BLaER1 treated with 17β-estradiol and CSF1 and Interleukin-3, amounts not matched to agents 10 nM and 100 nM (cell line): ENCODE data around the gene WWOX.

Experiments used
- H3K27ac ChIP-seq, 11 experiments: shearing (Covaris generic); formaldehyde crosslinking; 2 replicates each; pipeline ENCODE4 v1.8.1; 2022
- H3K27me3 ChIP-seq, 11 experiments: shearing (Covaris generic); formaldehyde crosslinking; 2 replicates each; pipeline ENCODE4 v1.8.1; 2022
- H3K36me3 ChIP-seq, 11 experiments: shearing (Covaris generic); formaldehyde crosslinking; 2 replicates each; pipeline ENCODE4 v1.8.1; 2022
- H3K4me1 ChIP-seq, 10 experiments: shearing (Covaris generic); formaldehyde crosslinking; 2 replicates each; pipeline ENCODE4 v1.8.1; 2022
- H3K4me2 ChIP-seq, 11 experiments: shearing (Covaris generic); formaldehyde crosslinking; 2 replicates each; pipeline ENCODE4 v1.8.1; 2022
- H3K4me3 ChIP-seq, 10 experiments: shearing (Covaris generic); formaldehyde crosslinking; 2 replicates each; pipeline ENCODE4 v1.8.1; 2022
- H3K9ac ChIP-seq, 11 experiments: shearing (Covaris generic); formaldehyde crosslinking; 2 replicates each; pipeline ENCODE4 v1.8.1; 2022
- H3K9me3 ChIP-seq, 11 experiments: shearing (Covaris generic); formaldehyde crosslinking; replicated peaks in 1 of 11; 2 replicates each; pipeline ENCODE4 v1.8.1; 2022
- H4K20me1 ChIP-seq, 11 experiments: shearing (Covaris generic); formaldehyde crosslinking; 2 replicates each; pipeline ENCODE4 v1.8.1; 2022
- Cebpa-rat ChIP-seq, 11 experiments: shearing (Covaris generic); IDR thresholded peaks; 2 replicates each; pipeline ENCODE4 v1.8.1; 2022

Gene WWOX

GRCh38 chr16:78487471-78487870 is 388.0 kb downstream of the WWOX start:
- no peaks in the 10 kb centered on the region for H3K4me1 ChIP-seq
- H3K27ac ChIP-seq: no peak overlapping the region
- no peaks in the 10 kb centered on the region for H3K27me3 ChIP-seq
- H3K4me3 ChIP-seq: no peak overlapping the region
- H3K36me3 ChIP-seq: no peaks in the 10 kb centered on the region
- no peak for TF ChIP-seq Cebpa-rat (IDR thresholded peaks at IDR 0.05)
- no peak overlapping the region for H3K9ac ChIP-seq
- H3K9me3 ChIP-seq: no peaks in the 10 kb centered on the region
- H4K20me1 ChIP-seq: no peaks in the 10 kb centered on the region
- H3K4me2 ChIP-seq: no peak overlapping the region

GRCh38 chr16:78489072-78489471 is 389.6 kb downstream of the WWOX start:
- no peaks in the 10 kb centered on the region for H4K20me1 ChIP-seq
- no peak overlapping the region for H3K4me3 ChIP-seq
- H3K9ac ChIP-seq: no peak overlapping the region
- no peaks in the 10 kb centered on the region for H3K27me3 ChIP-seq
- no peaks in the 10 kb centered on the region for H3K9me3 ChIP-seq
- TF ChIP-seq Cebpa-rat (IDR thresholded peaks at IDR 0.05): no peak
- no peaks in the 10 kb centered on the region for H3K4me1 ChIP-seq
- no peak overlapping the region for H3K27ac ChIP-seq
- H3K36me3 ChIP-seq: no peaks in the 10 kb centered on the region
- no peak overlapping the region for H3K4me2 ChIP-seq

- no peak overlapping the region for H3K4me3 ChIP-seq
- H4K20me1 ChIP-seq: no peaks in the 10 kb centered on the region
- H3K9ac ChIP-seq: no peak overlapping the region
- H3K4me2 ChIP-seq: no peak overlapping the region
- no peak for TF ChIP-seq Cebpa-rat (IDR thresholded peaks at IDR 0.05)
- no peaks in the 10 kb centered on the region for H3K4me1 ChIP-seq
- no peaks in the 10 kb centered on the region for H3K9me3 ChIP-seq
- H3K36me3 ChIP-seq: no peaks in the 10 kb centered on the region
- H3K27me3 ChIP-seq: no peaks in the 10 kb centered on the region
- no peak overlapping the region for H3K27ac ChIP-seq
Observed at GRCh38 chr16:78489631-78490030, 390.2 kb downstream of the WWOX start.

- no peak overlapping the region for H3K4me2 ChIP-seq
- H3K9me3 ChIP-seq: no peaks in the 10 kb centered on the region
- TF ChIP-seq Cebpa-rat (IDR thresholded peaks at IDR 0.05): no peak
- H3K4me3 ChIP-seq: no peak overlapping the region
- H4K20me1 ChIP-seq: no peaks in the 10 kb centered on the region
- H3K27ac ChIP-seq: no peak overlapping the region
- H3K4me1 ChIP-seq: no peaks in the 10 kb centered on the region
- H3K36me3 ChIP-seq: no peaks in the 10 kb centered on the region
- H3K27me3 ChIP-seq: no peaks in the 10 kb centered on the region
- no peak overlapping the region for H3K9ac ChIP-seq
Observed at GRCh38 chr16:78490431-78490830, 391.0 kb downstream of the WWOX start.

GRCh38 chr16:78490847-78491246 is 391.4 kb downstream of the WWOX start:
- Histone ChIP-seq H3K9me3 (no peaks in the 10 kb centered on the region), H4K20me1 (no peaks in the 10 kb centered on the region), H3K4me1 (no peaks in the 10 kb centered on the region), H3K4me2 (no peak overlapping the region), H3K27me3 (no peaks in the 10 kb centered on the region), H3K36me3 (no peaks in the 10 kb centered on the region), H3K27ac (no peak overlapping the region), H3K9ac (no peak overlapping the region), H3K4me3 (no peak overlapping the region)
- no peak for TF ChIP-seq Cebpa-rat (IDR thresholded peaks at IDR 0.05)

GRCh38 chr16:78493573-78493972 is 394.1 kb downstream of the WWOX start:
- H3K27me3 ChIP-seq: no peaks in the 10 kb centered on the region

GRCh38 chr16:78494105-78494504 is 394.7 kb downstream of the WWOX start:
- Histone ChIP-seq H3K9ac (no peak overlapping the region), H3K9me3 (no peaks in the 10 kb centered on the region), H3K4me2 (no peak overlapping the region), H3K27ac (no peak overlapping the region), H3K36me3 (no peaks in the 10 kb centered on the region), H3K4me1 (no peaks in the 10 kb centered on the region), H3K27me3 (no peaks in the 10 kb centered on the region), H4K20me1 (no peaks in the 10 kb centered on the region), H3K4me3 (no peak overlapping the region)
- no peak for TF ChIP-seq Cebpa-rat (IDR thresholded peaks at IDR 0.05)

More at GRCh38 chr16:78493573-78493972, 394.1 kb downstream of the WWOX start:
- Histone ChIP-seq H3K36me3 (no peaks in the 10 kb centered on the region), H3K9ac (no peak overlapping the region), H3K4me3 (no peak overlapping the region), H4K20me1 (no peaks in the 10 kb centered on the region), H3K9me3 (no peaks in the 10 kb centered on the region), H3K4me2 (no peak overlapping the region), H3K27ac (no peak overlapping the region), H3K4me1 (no peaks in the 10 kb centered on the region)
- TF ChIP-seq Cebpa-rat (IDR thresholded peaks at IDR 0.05): no peak

GRCh38 chr16:78494674-78495073 is 395.2 kb downstream of the WWOX start:
- Histone ChIP-seq H3K4me3 (no peak overlapping the region), H3K9me3 (no peaks in the 10 kb centered on the region), H3K36me3 (no peaks in the 10 kb centered on the region), H3K4me1 (peaks cover 0 to 3% (median under 1%) of the 10 kb centered on the region in 10 experiments; a peak in 9 of 20 replicates), H3K9ac (no peak overlapping the region), H3K27me3 (no peaks in the 10 kb centered on the region), H3K27ac (no peak overlapping the region), H4K20me1 (no peaks in the 10 kb centered on the region), H3K4me2 (no peak overlapping the region)
- TF ChIP-seq Cebpa-rat (IDR thresholded peaks at IDR 0.05): no peak

GRCh38 chr16:78496189-78496588 is 396.7 kb downstream of the WWOX start:
- Histone ChIP-seq H3K27ac (no peak overlapping the region), H3K4me1 (peaks cover 9 to 15% (median 12%) of the 10 kb centered on the region in 10 experiments), H4K20me1 (no peaks in the 10 kb centered on the region), H3K9me3 (no peaks in the 10 kb centered on the region), H3K4me2 (no peak overlapping the region), H3K4me3 (no peak overlapping the region), H3K9ac (no peak overlapping the region), H3K36me3 (no peaks in the 10 kb centered on the region), H3K27me3 (no peaks in the 10 kb centered on the region)
- no peak for TF ChIP-seq Cebpa-rat (IDR thresholded peaks at IDR 0.05)

- Histone ChIP-seq H3K9me3 (no peaks in the 10 kb centered on the region), H3K4me1 (peaks cover 9 to 15% (median 12%) of the 10 kb centered on the region in 10 experiments), H3K27ac (no peak overlapping the region), H3K9ac (no peak overlapping the region), H4K20me1 (no peaks in the 10 kb centered on the region), H3K27me3 (no peaks in the 10 kb centered on the region), H3K4me3 (no peak overlapping the region), H3K36me3 (no peaks in the 10 kb centered on the region), H3K4me2 (peak overlapping the region in 2 of 11 experiments; percentile 59 to 74; a peak in 3 of 22 replicates)
- no peak for TF ChIP-seq Cebpa-rat (IDR thresholded peaks at IDR 0.05)
Observed at GRCh38 chr16:78499399-78499798, 399.9 kb downstream of the WWOX start.
